Left lung (tissue), 14 donors: ENCODE measurements around the gene DACT2. TPM values are rescaled to one million over a fixed set of nuclear protein-coding genes. Genes with fewer than 3 reads are reported as not detected.

ENCODE experiments used
- ATAC-seq: fragments of 200-7000 bp; cut with Tn5 transposase; one replicate; pipeline ENCODE4 v1.9.1; 2020; ENCODE audit warnings: moderate library complexity
- DNase-seq, 4 donors: peaks; one replicate each; pipeline ENCODE4 v3.0.0-alpha.2; 2013 to 2020
- H3K27ac ChIP-seq, 2 donors: fragments of 200-600 bp; sonication (generic) in 1 of 2; one replicate each; pipeline versions ENCODE4 v1.5.0 to v1.8.0; 2020 to 2021
- H3K27me3 ChIP-seq, 2 donors: fragments of 200-600 bp; sonication (generic) in 1 of 2; one replicate each; pipeline versions ENCODE4 v1.5.0 to v1.8.0; 2020 to 2021
- H3K36me3 ChIP-seq, 2 donors: fragments of 200-600 bp; sonication (generic) in 1 of 2; one replicate each; pipeline versions ENCODE4 v1.5.0 to v1.8.0; 2020 to 2021
- H3K4me1 ChIP-seq, 2 donors: fragments of 200-600 bp; one replicate each; pipeline ENCODE4 v1.8.0; 2021
- H3K4me3 ChIP-seq, 2 donors: fragments of 200-600 bp; sonication (generic) in 1 of 2; one replicate each; pipeline versions ENCODE4 v1.5.0 to v1.8.0; 2020 to 2021; ENCODE audit warnings: mild to moderate bottlenecking in 1 of 2
- H3K9me3 ChIP-seq, 2 donors: fragments of 200-600 bp; sonication (generic) in 1 of 2; one replicate each; pipeline versions ENCODE4 v1.5.0 to v1.8.0; 2020 to 2021
- intact Hi-C, 2 donors: fragments of 100-400 bp; cut with DNase I; formaldehyde crosslinking; loops; one replicate each; pipeline versions ENCODE4 v1.11.2 to v1.14.2; 2022
- long read RNA-seq, 12 donors: library from polyadenylated mRNA in 2 of 12; unstranded in 2 of 12; transcript quantifications; one replicate each; pipeline ENCODE4 v2.0.0 and lab custom pipeline, GENCODE V29; 2019 to 2026
- polyA plus RNA-seq, 6 donors: library from polyadenylated mRNA; unstranded; fragments of 120-200 nt; gene quantifications; one replicate each; pipeline ENCODE4 v1.2.1, GENCODE V29; 2013; ENCODE audit not compliant: insufficient read length in 6 of 6
- total RNA-seq, 2 donors: library from RNA; stranded (reverse); fragmentation: NEBNext Ultra II Directional; extraction: Animal tissue kit (Norgen Biotek cat#: 25700); gene quantifications; one replicate each; pipeline ENCODE4 v1.2.1, GENCODE V29; 2021
- TF ChIP-seq, protein P1 (sequence below), 2 donors: fragments of 200-600 bp; sonication (generic) in 1 of 2; IDR thresholded peaks; one replicate each; pipeline versions ENCODE4 v1.5.0 to v1.8.0; 2021; ENCODE audit warnings: antibody characterized with exemption in 2 of 2
- donor health status: DM: no; HTN: yes; CAD: no.
- donor health status: DM: no; HTN: no; CAD: no.

Gene DACT2, protein sequence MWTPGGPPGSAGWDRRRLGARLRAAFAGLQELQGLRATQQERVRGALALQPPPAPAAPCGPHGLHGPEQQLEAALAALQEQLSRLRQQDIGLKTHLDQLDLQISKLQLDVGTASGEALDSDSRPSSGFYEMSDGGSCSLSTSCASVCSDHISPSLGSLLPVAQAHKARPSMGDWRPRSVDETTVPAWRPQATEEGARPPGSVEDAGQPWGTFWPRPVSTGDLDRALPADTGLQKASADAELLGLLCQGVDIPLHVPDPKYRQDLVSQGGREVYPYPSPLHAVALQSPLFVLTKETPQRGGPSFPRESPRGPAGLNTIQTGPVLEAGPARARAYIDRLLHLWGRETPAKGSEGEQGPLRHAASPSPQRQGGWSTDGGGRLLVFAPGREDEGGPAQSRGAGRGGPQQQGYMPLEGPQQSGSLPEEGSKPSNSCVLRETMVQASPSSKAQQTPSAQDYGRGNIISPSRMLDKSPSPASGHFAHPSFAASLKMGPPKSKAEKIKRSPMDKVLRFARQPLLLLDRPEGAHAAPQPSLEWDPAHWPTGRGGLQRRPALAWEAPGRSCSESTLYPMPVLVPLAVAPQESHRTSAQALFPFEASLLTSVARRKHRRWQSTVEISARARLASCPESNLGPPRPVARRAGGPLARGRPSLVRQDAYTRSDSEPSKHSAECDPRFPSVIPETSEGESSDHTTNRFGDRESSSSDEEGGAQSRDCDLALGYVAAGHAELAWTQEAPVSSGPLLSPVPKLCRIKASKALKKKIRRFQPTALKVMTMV
- 1 to 10 TPM; 1.4 to 1.6 TPM for total RNA-seq
- 10 to 100 TPM; 31.6 to 50.1 (median 41.7) TPM for polyA plus RNA-seq
- long read RNA-seq, donor 1, transcript DACT2-201 (4 exons, 2,942 nt) = major isoform, 40 of 40 reads
- long read RNA-seq, donor 1, partial matches to known transcripts = 0 of 40 reads
- long read RNA-seq, donor 1, other reads (novel, unspliced or antisense) = 0 of 40 reads
- long read RNA-seq, donor 2, transcript DACT2-201 (4 exons, 2,942 nt) = major isoform, 20 of 20 reads
- long read RNA-seq, donor 2, partial matches to known transcripts = 0 of 20 reads
- long read RNA-seq, donor 2, other reads (novel, unspliced or antisense) = 0 of 20 reads
- long read RNA-seq, donor 3, transcript DACT2-201 (4 exons, 2,942 nt) = major isoform, 10 of 32 reads
- long read RNA-seq, donor 3, partial matches to known transcripts = 22 of 32 reads
- long read RNA-seq, donor 3, other reads (novel, unspliced or antisense) = 0 of 32 reads
- long read RNA-seq, donor 4 = 0 reads
- long read RNA-seq, donor 5, transcript DACT2-201 (4 exons, 2,942 nt) = major isoform, 18 of 18 reads
- long read RNA-seq, donor 5, partial matches to known transcripts = 0 of 18 reads
- long read RNA-seq, donor 5, other reads (novel, unspliced or antisense) = 0 of 18 reads
- long read RNA-seq, donor 6, transcript DACT2-201 (4 exons, 2,942 nt) = major isoform, 11 of 11 reads
- long read RNA-seq, donor 6, partial matches to known transcripts = 0 of 11 reads
- long read RNA-seq, donor 6, other reads (novel, unspliced or antisense) = 0 of 11 reads
- long read RNA-seq, donor 7, transcript DACT2-201 (4 exons, 2,942 nt) = major isoform, 19 of 19 reads
- long read RNA-seq, donor 7, partial matches to known transcripts = 0 of 19 reads
- long read RNA-seq, donor 7, other reads (novel, unspliced or antisense) = 0 of 19 reads
- long read RNA-seq, donor 8, transcript DACT2-201 (4 exons, 2,942 nt) = major isoform, 22 of 22 reads
- long read RNA-seq, donor 8, partial matches to known transcripts = 0 of 22 reads
- long read RNA-seq, donor 8, other reads (novel, unspliced or antisense) = 0 of 22 reads
- long read RNA-seq, donor 9 = 0 reads
- long read RNA-seq, donor 10 = 0 reads
- long read RNA-seq, donor 11, partial matches to known transcripts = 0 of 1 reads
- long read RNA-seq, donor 11, other reads (novel, unspliced or antisense) = 0 of 1 reads
- long read RNA-seq, donor 12, transcript DACT2-201 (4 exons, 2,942 nt) = major isoform, 15 of 15 reads
- long read RNA-seq, donor 12, partial matches to known transcripts = 0 of 15 reads
- long read RNA-seq, donor 12, other reads (novel, unspliced or antisense) = 0 of 15 reads

DNA sequence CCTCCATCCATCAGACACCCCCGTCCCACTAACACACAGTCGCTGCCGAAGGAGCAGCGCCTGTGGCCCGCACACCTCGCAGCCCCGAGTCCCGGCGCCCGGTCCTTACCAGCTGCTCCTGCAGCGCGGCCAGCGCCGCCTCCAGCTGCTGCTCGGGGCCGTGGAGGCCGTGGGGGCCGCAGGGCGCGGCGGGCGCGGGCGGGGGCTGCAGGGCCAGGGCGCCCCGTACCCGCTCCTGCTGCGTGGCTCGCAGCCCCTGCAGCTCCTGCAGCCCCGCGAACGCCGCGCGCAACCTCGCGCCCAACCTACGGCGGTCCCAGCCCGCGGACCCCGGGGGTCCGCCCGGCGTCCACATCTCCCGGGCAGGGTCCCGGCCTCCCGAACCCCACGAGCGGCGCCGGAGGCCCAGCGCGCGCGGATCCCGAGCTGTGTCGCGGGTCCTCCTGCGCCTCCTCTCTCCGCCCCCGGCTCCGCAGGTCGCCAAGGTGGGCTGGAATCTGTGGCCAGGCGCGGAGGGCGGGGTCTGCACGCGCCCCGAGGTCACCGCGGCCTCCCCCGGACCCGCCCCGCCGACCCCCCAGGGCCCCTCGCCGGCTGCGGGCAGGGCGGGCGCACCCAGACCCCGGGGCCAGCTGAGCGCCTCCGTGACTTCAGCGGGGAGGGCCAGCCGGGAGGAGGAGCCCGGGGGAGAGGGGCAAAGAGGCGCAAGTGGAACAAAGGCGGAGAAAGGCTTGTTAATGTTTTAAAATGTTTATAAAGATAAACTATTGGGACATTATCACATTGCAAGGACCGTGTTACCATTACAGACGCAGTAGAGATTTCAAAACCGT is at the start of gene DACT2:
TSS of gene DACT2 (minus strand) at position 499 of the 833 bp plus-strand sequence. CDS start at position 355, 144 bp downstream.
- Histone ChIP-seq H3K36me3 (no peaks in the 10 kb centered on the region), H3K27ac (no peak within 1 kb of the TSS), H3K9me3 (peaks cover 0 to 2% of the 10 kb centered on the region in 2 donors), H3K4me1 (no peaks in the 10 kb centered on the region), H3K4me3 (peak within 1 kb of the TSS; percentile 21 to 35), H3K27me3 (peaks cover 22 to 52% of the 10 kb centered on the region in 2 donors)
- DNase-seq (peak in 1 of 4 donors; percentile 26), ATAC-seq (peak; percentile 43)
- TF ChIP-seq, protein P1, sequence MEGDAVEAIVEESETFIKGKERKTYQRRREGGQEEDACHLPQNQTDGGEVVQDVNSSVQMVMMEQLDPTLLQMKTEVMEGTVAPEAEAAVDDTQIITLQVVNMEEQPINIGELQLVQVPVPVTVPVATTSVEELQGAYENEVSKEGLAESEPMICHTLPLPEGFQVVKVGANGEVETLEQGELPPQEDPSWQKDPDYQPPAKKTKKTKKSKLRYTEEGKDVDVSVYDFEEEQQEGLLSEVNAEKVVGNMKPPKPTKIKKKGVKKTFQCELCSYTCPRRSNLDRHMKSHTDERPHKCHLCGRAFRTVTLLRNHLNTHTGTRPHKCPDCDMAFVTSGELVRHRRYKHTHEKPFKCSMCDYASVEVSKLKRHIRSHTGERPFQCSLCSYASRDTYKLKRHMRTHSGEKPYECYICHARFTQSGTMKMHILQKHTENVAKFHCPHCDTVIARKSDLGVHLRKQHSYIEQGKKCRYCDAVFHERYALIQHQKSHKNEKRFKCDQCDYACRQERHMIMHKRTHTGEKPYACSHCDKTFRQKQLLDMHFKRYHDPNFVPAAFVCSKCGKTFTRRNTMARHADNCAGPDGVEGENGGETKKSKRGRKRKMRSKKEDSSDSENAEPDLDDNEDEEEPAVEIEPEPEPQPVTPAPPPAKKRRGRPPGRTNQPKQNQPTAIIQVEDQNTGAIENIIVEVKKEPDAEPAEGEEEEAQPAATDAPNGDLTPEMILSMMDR (IDR thresholded peaks at IDR 0.05) = no peak
- intact Hi-C loops = no loop called here

DNA sequence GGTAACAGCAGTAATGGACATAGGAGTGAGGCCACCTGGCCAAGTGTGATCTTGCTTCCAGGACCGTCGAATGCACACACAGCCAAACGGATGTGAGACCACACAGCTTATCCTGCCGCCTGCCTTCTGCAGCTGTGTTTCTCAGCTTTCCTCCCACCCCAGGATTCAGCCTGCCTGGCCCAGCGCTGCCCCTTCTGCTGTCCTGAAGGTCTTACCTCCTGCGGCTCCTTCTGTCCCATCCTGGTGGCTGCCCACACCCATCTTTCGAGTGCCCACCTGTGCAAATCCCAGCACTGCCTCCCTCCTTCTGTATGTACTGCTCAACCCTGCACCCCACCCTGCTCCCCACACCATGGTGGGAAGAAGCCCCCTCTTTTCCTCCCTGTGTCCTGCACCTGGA is 49.4 kb upstream of the DACT2 start:
- Histone ChIP-seq H3K27ac (no peak overlapping the region), H3K4me3 (no peak overlapping the region), H3K27me3 (peaks cover 0 to 25% of the 10 kb centered on the region in 2 donors), H3K9me3 (no peaks in the 10 kb centered on the region), H3K36me3 (no peaks in the 10 kb centered on the region), H3K4me1 (no peaks in the 10 kb centered on the region)
- intact Hi-C loops = no loop called here
- DNase-seq (peak in 1 of 4 donors; percentile 49), ATAC-seq (no peak)
- TF ChIP-seq, protein P1 (IDR thresholded peaks at IDR 0.05) = no peak

DNA sequence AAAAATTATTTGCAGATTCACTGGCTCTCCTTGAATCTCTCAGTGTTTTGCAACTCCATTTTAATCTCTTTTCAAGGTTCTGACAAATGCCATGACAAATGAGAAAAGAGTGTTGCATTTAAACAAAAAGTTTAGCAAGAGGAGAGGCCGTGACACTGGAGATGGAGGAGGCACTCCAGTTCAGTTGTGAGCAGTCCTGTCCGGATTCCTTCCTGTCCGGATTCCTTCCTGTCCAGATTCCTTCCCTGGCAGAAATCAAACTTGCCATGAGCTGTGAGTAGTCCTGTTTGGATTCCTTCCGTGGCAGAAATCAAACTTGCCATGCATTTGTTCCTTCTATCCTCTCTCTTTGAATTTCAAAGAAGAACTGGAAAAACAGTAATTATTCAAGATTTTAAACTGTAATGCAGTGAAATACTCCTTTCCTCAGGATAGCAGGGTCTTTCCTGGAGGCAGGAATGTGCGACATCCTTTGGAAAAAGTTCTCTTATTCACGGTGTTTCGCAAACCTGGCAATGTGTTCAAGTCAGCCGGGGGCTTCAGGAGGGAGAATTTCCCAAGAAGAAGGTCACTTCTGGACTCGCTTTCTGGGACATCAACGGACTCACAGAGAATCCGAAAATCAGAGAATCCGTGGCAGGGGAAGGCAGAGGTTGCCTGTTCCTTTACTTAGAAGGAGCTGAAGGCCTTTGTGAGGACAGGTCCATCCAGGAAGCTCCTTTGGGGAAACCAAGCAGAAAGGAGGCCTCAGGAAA is 48.7 kb upstream of the DACT2 start:
- Histone ChIP-seq H3K9me3 (no peaks in the 10 kb centered on the region), H3K27me3 (peaks cover 0 to 24% of the 10 kb centered on the region in 2 donors), H3K27ac (no peak overlapping the region), H3K4me1 (no peaks in the 10 kb centered on the region), H3K36me3 (no peaks in the 10 kb centered on the region), H3K4me3 (no peak overlapping the region)
- DNase-seq (no peak), ATAC-seq (no peak)
- intact Hi-C loops = no loop called here
- TF ChIP-seq, protein P1 (IDR thresholded peaks at IDR 0.05) = no peak
